HG03469 (cell line): ENCODE data around the gene RESF1.

Experiments
- ATAC-seq: cut with Tn5 transposase; IDR thresholded peaks from one replicate; pipeline ENCODE4 v1.9.1; 2021; ENCODE audit warnings: mild to moderate bottlenecking, moderate library complexity, moderate number of reproducible peaks; ENCODE audit not compliant: unreplicated experiment

Gene RESF1

DNA sequence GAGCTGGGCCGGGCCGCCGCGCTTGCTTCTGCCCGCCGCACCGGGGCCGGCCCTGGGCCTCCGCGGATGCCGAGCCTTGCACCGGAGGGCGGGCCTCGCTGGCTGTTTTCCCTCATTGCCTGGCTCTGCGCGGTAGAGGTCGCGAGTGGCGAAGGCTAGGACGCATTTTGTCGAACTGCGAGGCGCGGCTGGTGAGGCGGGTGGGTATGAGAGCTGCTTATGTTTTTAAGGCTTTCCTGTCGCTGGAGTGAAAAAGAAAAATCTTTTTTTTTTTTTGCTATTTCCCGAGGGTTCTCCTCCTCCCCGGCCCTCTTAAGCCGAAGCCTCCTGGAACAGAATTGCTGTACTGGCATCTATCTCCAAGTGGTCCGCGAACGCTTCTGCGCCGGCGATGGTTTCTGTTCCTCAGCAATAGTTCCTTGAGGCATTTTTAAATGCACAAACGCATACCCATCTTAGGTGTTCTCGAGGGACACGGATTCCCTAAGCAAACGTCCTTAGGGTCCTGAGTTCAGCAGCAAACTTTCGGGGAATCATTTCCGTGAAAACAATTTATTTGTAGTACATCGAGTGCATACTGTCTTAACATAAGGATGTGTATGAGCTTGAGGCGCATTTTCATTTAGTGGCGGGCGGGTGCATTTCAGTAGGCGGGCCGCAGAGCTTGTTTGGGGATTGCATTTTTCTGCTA, 631 bp downstream of the RESF1 start:
- peak; percentile 18 for ATAC-seq

DNA sequence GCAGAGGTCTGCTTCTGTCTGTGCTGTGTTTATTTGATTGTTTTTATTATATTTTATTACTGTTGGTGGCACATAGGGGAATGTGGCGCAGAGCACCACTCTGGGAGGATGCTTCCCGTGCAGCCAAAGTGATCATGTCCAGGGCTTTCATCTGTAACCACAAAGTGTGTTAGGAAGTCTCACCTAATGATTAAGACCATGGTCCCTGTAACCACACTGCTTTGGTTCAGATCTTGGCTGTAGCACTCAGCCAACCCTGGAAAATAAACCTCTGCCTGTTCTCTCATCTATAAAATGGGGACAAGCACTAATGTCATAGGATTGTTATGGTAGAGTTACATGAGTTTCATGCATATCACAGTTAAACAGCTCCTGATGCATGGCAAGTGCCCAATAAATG, 1.9 kb downstream of the RESF1 start:
- no peak for ATAC-seq

DNA sequence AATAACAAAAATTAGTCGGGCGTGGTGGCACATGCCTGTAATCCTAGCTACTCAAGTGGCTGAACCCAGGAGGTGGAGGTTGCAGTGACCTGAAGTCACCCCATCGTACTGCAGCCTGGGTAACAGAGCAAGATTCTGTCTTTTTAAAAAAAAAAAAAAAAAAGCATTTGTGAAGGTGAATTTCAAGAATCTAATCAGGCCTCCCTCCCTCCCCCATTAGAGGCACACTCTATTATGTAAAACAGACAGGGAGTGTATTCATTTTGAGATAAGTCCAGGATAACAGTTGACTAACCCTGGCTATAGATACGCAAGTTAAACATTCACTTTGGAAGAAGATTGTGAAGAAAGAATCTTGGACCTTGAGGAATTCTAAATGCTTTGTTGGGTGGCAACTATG, 2.9 kb downstream of the RESF1 start:
- ATAC-seq = no peak

DNA sequence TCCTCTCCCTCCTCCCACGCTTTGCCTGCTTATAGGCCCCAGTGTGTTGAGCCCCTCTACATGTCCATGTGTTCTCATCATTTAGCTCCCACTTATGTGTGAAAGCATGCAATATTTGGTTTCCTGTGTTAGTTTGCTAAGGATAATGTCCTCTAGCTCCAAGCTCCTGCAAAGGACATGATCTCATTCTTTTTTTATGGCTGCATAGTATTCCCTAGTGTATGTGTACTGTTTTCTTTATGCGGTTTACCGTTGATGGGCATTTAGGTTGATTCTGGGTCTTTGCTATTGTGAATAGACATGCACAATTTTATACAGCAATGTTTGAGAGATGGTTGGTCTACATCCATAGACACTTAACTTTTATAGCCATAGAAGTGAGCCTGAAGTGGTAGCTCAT, 5.1 kb downstream of the RESF1 start:
- ATAC-seq = no peak

DNA sequence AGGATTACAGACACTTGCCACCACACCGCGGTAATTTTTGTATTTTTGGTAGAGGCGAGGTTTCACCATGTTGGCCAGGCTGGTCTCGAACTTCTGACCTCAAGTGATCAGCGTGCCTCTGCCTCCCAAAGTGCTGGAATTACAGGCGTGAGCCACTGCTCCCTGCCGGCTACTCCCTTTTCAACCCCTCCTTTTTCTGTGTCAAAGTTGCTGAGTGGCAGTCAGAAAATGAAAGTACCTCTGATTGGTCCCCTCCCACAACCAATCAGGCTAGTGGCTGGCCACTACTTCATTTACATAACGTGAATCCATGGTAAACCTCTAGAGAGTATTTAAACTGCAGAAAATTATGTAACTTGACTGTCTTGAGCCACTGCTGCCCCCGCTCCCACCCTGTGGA, 5.9 kb downstream of the RESF1 start:
- ATAC-seq = no peak

DNA sequence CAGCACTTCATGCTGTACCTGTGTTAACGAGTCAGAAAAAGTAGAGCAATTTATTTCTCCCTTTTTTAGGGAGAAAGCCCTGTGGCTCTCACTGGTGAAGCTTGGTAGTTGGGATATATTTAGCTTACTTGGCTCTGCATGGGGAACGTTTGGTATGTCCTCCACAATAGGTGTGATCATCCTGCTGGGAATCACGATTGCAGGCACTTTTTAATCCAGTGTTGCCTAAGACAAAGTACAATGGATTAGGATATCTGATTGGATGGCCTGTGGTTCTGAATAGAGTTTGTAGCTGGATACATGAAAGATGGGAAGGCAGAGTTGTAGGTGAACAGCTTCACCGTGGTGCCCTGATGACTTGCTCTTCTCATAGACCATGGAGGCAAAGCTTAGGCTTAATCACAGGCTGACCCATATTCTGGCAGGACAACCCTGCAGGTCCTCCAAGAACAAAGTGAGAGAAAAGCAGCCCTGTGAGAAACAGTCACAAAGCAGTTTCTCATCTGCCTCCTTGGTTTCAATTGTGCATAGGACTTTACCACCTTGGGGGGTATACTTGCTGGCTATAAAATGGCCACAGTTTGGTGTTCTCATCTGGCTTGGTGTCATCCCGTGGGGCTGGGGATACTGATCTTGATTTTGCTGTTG, 7.5 kb downstream of the RESF1 start:
- ATAC-seq = no peak

DNA sequence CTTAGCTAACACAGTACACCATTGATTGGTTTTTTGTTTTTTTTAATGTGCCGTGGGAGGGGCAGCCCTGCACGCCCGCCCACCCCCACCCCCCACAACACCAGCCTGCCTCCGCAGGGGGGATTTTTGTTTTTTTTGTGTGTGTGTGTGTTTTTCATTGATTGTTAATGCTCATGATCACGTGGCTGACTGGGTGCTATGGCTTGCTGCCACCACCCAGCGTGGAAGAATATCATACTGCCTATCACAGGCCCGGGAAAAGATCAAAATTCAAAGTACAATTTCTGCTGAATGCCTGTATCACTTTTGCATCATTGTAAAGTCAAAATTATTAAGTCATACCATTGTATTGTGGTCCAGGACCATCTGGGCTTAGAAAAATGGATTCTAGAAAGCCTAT, 8.3 kb downstream of the RESF1 start:
- no peak for ATAC-seq

DNA sequence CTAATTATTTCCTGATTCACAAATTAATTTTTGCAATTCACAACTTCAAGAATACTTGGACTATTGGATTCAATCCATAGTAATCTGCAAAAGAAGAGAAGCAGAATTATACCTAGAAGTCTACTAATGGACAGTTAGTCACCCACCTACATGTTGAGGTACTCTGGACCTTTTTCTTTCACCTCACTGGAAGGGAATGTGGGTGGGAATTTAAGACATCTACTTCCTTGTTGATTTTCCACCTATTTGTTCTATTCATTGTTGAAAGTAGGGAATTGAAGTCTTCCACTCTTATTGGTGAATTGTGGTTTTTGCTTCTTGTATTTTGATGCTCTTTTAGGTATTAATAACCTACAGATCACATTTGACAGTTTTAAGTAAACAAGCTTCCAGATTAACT, 11.0 kb downstream of the RESF1 start:
- ATAC-seq = no peak

DNA sequence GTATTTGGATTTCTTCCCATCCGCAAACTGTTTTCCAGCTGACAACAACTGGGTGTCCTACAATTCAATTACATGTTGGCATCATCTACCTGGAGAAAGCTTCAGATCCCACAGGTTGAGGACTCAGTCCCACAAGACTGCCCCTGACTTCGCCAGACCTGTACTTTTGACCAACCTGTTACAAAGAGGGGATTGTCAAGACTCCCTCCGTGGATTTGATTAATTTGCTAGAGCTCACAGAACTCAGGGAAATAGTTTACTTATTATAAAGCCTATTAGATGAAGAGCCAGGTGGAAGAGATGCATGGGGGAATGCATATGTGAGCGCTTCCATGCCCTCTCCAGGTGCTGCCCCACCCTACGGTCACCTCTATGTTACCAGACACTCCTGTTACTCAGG, 14.6 kb downstream of the RESF1 start:
- ATAC-seq = no peak

DNA sequence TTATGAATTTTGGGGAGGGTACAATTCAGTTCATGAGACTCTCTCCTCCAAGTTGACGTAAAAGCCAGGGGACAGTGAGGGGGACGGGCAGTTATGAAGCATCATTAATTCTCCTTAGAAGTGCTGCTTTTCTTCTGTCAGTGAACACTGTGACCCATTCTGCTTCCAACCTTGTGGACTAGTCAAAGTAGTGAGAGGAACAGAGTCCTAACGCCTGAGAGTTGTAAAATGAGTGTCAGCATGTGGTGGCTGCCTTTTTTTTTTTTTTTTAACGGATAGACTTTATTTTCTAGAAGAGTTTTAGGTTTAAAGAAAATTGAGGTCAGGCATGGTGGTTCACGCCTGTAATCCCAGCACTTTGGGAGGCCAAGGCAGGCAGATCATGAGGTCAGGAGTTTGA, 15.5 kb downstream of the RESF1 start:
- ATAC-seq = no peak

DNA sequence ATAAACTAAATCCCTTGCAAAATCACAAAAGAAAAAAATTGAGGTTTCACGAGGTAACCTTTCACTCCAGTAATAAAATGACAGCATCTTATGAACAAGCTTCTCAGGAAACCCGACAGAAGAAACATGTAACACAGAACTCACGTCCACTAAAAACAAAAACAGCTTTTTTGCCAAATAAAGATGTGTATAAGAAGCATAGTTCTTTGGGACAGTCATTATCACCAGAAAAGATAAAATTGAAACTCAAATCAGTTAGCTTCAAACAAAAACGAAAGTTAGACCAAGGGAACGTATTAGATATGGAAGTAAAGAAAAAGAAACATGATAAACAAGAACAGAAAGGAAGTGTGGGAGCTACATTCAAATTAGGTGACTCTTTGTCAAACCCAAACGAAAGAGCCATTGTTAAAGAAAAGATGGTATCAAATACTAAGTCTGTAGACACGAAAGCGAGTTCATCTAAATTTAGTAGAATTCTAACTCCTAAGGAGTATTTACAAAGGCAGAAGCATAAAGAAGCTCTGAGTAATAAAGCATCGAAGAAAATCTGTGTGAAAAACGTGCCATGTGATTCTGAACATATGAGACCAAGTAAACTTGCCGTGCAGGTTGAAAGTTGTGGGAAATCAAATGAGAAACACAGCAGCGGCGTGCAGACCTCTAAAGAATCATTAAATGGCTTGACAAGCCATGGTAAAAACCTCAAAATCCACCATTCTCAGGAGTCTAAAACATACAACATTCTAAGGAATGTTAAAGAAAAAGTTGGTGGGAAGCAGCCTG, 25.8 kb downstream of the RESF1 start:
- ATAC-seq = no peak

DNA sequence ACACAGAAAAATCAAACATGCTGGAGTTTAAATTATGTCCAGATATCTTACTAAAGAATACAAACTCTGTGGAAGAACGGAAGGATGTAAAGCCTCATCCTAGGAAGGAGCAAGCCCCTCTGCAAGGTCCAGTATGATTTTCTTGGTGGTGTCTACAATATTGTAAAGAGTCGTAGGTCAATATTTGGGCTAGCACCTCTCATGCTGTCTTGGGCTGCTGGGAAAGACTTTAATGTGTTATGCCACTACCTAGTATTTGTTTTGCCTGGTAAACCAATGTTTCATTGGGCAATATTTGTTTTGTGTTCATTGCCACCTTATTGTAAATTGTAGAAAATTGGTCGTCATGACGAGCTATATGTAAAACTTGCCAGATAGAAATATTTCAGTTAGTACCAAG, 26.6 kb downstream of the RESF1 start:
- ATAC-seq = no peak

DNA sequence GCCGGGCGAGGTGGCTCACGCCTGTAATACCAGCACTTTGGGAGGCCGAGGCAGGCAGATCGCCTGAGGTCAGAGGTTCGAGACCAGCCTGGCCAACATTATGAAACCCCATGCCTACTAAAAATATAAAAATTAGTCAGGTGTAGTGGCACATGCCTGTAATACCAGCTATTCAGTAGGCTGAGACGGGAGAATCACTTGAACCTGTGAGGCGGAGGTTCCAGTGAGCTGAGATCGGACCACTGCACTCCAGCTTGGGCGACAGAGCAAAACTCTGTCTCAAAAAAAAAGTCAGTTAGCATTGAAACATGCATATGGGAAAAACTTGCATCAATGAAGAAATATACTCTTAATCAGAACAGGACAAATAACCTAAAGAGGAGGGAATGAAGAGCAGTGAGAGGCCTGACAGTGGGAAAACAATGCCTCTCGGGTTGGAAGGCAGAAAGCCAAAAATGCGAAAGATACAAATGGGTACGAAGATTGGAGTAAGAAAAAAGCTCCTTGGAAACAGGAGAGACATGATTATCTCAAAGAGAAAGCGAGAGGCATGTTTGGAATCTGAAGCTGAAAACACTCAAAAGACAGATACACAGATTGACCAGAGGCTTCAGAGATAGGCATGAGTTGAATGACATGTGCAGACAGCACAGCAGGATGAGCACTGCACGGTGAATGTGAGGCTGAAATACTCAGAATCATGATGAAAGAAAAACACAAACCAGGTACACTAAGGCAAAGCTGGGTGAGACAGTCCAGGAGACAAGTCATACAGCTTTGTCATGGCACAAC, 30.6 kb downstream of the RESF1 start:
- ATAC-seq = no peak

DNA sequence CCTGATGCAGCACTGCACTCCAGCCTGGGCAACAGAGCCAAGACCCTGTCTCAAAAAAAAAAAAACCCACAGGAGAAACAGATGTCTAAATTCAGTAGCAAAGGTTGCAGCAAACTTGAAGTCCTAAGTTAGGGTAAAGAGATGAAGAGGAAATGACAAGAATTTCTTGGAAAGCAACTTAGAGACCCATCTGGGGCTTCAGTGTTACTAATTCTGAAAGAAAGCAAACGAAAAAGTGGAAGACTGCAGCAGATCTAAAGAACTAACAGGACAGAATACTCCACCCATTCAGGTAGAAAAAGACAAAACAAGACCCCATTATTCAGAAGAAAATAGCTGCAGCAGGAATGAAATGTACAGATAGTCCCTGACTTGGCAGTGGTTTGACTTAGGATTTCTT, 31.9 kb downstream of the RESF1 start:
- ATAC-seq = no peak

DNA sequence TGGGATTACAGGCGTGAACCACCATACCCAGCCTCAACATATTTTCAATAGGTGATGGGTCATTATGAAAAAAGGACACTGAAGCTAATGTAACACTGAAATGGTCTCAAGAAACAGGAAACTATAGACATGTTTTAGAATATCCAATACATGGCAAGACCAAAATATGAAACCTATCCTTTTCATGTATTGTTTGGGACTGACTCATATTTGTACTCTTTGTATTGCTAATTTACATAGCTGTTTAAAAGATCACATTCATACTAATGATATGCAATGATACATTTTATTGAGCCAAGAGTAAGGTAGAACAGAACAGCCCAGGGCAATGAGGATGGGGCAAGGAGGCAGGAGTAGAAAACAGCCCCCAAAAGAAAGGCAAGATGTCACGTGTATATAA, 32.6 kb downstream of the RESF1 start:
- no peak for ATAC-seq

DNA sequence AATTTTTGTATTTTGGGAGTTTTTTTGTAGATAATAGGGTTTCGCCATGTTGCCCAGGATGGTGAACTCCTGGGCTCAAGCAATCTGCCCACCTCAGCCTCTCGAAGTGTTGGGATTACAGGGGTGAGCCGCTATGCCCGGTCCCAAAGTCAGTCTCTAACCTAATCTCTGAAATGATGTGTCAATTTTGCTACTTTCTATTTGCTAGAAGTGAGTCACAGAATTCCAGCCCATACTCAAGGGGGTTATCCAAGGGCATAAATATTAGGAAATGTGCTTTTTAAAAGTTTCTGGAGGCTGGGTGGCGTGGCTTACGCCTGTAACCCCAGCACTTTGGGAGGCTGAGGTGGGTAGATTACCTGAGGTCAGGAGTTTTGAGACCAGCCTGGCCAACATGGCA, 40.5 kb downstream of the RESF1 start:
- ATAC-seq = no peak

DNA sequence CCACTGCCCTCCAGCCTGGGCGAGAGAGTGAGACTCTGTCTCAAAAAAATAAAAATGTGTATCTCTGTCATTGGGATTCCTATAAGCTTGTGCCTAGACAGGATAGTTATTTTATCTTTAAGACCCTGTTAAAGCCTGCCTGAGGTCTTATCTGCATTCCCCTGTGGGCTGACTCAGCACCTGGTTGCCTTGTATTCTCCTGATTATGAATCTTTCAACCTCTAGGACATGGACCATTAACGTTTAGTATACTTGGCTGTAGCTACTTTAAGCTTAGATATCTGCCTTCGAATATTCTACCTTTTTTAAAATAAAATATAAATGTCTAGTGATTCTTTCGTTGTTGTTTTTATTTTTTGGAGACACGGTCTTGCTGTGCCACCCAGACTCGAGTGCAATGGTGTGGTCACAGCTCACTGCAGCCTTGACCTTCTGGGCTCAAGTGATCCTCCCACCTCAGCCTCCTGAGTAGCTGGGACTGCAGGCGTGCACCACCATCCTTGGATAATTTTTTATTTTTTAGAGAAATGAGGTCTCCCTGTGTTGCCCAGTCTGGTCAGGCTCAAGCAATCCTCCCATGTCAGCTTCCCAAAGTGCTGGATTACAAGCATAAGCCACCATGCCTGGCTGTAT, 41.3 kb downstream of the RESF1 start:
- ATAC-seq = no peak

DNA sequence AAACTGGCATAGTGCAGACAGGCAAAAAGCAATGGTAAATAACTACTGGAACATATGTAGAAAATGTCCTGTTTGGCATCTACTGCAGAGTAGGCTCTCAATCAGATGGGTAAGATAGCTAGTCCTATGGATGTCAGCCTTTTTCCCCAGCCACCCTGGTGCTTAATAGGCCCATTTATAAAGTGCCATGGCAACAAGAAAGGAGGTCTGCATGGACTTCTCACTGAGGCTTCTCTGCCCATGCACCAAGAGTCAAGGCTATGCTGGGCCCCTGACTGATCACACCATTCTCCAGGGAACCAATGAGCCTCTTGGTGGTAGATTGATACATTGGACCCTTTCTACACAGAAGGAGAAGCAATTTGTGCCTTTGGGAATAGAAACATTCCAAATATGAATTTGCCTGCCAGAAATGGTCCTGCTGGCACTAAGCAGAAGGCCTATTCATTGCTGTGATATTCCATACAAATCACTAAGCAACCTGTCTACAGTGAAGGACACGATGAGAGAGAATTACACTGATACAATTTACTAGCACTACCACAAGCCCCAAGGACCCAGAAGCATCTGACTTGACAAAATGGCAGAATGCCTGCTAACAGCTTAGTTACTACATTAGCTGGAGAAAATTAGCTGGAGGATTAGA, 43.8 kb downstream of the RESF1 start:
- ATAC-seq = no peak

DNA sequence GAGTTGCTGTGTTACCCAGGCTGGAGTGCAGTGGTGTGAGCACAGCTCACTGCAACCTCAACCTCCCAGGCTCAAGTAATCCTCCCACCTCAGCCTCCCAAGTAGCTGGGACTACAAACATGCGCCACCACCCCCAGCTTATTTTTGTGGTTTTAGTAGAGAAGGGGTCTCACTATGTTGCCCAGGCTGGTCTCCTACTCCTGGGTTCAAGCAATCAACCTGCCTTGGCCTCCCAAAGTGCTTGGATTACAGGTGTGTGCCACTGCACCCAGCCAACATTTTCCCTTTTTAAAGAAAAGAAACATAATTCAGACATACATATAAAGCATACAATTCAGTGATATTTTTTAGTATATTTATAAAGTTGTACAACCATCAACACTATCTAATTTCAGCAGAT, 44.4 kb downstream of the RESF1 start:
- no peak for ATAC-seq

DNA sequence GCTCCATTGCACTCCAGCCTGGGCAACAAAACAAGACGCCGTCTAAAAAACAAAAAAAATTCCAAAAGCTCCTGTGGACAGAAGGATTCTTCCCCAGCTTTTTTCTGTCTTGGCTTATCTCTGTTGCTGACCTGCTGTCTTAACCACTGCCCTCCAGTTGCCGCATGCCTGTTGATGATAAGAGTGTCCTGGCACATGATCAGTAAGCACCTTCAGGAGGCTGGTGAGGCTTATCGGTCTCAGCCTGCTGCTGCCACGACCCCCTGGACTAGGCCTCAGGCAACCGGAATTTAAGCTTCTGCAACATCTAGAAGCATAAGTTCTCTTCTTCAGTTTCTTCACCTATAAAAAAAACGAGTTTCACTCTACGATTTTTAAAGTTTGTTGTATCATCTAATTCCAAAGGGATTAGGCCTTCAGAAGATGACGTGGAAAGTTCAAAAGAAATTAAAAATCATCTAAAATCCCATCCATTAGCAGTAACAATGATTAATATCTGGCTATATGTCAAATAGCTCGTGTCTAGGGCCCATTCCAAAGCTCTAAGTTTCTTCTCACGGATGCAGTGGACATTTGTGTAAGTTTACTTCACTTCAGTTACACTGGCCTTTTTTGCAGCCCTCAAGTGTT, 46.4 kb downstream of the RESF1 start:
- ATAC-seq = no peak
